Measurements from ENCODE around the gene INHBB.

- TF ChIP-seq CTCF (IDR thresholded peaks at IDR 0.05): no peak
- no peak for TF ChIP-seq ZFX (IDR thresholded peaks at IDR 0.05; ENCODE audit: borderline replicate concordance)
Measured at GRCh38 chr2:120362926-120363325, 17.0 kb downstream of the INHBB start.
